OCI-M1 (cell line): Measurements from ENCODE around the gene TMCC3.
A peak's percentile ranks its signal among the peaks of the same experiment; 100 is the strongest.
"Not testable (repeated sequence)": the region's sequence is repeated elsewhere in the genome, so short reads cannot be mapped to it uniquely, and the experiment has no call there.

ENCODE experiments used
- DNase-seq: peaks from one replicate; lab custom pipeline; 2025; lab: John Stamatoyannopoulos, UW

TMCC3 gene

DNA sequence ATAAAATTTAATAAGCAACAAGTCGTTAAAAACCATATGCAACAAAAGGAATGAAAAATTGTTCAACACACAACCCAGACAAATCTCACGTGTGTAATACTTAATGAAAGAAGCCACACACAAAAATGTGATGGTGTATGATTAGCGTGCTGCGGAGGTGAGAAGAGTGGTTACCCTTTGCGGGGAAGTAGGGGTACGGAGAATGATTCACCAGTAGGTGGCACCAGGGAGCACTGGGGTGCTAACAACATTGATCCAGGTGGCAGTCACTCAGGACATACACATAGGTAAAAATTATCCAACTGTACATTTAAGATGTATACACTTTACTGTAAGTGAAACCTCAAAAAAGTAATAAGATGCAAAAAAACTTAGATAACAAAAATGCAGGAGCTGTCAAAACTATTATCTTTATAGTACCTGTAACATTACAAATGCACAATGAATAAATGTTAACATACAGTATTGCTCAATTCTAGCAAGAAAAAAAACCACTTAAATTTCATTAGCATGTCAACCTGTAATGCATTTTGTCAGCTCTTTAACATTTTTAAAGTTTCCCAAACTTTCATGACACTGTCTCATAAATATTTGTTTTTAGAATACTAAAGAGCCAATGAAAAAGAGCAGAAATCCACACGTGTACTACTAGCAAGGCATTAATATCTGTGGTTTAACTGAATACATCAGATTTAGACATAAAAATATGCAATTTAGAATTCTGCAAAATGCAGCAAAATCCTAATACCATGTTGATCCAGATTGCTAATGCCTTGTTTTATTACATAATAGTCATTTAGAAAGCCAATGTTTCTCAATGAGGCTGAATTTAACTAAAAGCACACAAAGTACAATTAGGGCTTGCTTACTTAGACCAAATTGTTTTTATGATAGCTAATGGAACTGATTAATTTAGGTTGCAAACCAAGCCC lies 46.7 kb downstream of the TMCC3 start:
- peak; percentile 48 for DNase-seq

GRCh38 chr12:94602024-94602423 lies 48.3 kb downstream of the TMCC3 start:
- DNase-seq, result no peak

GRCh38 chr12:94601307-94601706 lies 49.0 kb downstream of the TMCC3 start:
- DNase-seq, result not testable (repeated sequence)

DNA sequence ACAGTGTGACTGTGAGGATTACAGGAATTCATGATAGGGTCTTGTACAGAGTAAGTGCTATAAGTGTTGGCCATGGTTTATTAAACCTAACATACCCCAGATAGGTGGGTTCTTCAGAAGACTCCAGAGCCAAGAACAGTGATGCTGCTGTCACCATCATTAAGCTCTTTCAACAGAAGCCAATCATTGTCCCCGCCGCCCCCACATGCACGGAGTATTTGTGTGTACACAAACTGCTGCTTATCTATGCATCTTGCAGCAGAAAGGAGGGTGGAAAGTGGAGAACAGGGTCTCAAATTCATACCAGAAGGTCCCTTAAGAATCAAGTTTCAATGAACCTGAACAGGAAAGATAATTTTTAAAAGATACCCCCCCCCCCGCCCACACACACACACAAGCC lies 51.2 kb downstream of the TMCC3 start:
- no peak for DNase-seq

DNA sequence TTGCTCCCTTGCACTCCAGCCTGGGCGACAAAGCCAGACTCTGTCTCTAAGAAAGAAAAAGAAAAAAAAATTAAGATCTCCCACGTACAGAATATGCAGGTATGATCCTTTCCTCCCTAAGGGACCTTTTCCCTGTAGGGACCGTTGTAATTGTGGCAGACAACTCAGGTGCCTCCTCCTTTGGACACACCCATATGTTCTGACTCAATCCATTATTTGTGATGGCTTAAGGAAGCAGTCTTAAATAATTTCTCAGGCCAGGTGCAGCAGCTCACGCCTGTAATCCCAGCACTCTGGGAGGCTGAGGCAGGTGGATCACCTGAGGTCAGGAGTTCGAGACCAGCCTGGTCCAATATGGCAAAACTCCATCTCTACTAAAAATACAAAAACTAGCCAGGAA lies 53.1 kb downstream of the TMCC3 start:
- no peak for DNase-seq

DNA sequence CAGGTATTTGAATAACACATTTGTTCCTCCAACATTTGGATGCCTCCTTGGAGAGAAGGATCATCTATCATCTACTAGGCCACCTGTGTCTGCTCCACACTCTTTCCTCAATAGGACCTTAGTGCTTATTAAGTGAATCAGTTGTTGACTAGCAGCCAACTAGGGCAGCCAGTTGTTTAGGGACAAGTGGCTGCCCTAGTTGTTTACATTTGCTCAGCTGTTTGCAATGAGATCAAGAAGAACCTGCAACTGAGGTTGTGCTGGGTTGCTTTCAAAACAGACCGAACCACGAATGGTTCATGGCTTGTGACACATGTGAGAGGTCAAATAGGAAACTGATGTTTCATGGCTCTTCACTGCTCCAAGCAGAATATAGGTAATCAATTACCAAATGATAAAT lies 53.8 kb downstream of the TMCC3 start:
- DNase-seq, result no peak

GRCh38 chr12:94595152-94595551 lies 55.2 kb downstream of the TMCC3 start:
- no peak for DNase-seq

GRCh38 chr12:94594443-94594825 lies 55.9 kb downstream of the TMCC3 start:
- DNase-seq, result no peak

DNA sequence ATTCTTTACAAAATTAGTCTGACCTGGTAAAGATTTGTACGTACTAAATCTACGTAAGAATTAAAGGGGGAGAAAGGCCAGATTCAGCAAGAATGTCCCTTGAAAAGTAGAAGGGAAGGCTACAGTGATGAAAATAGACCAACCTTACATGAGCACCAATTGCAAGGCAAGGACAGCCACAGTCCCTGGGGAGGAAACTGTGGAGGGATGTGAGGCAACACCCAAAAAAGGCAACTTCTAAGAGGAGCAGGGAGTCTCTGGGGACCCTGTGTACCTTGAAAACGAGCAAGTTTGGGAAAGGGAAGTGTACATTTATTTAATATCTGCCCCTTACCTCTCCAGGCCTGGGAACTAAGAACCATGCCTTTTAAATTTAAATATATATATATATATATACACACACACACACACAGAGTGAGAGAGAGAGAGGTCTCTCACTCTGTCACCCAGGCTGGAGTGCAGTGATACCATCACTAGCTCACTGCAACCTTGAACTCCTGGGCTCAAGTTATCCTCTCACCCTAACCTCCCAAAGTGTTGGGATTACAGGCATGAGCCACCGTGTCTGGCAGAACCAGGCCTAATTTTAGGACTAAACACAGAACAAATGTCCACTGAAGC lies 56.4 kb downstream of the TMCC3 start:
- no peak for DNase-seq

DNA sequence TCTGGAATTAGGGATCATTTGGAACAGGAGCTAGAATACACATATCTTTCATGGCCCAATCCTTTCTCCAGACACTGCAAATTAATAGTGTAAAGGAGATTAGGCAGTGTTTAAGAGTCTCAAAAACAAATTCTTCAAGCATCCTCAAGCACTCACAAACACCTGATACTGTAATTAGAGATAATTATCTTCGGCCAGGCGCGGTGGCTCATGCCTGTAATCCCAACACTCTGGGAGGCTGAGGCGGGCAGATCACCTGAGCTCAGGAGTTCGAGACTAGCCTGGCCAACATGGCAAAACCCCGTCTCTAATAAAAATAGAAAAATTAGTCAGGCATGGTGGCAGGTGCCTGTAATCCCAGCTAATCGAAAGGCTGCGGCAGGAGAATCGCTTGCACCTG lies 57.6 kb downstream of the TMCC3 start:
- not testable (repeated sequence) for DNase-seq

GRCh38 chr12:94592080-94592479 lies 58.3 kb downstream of the TMCC3 start:
- no peak for DNase-seq

GRCh38 chr12:94590428-94590827 lies 59.9 kb downstream of the TMCC3 start:
- no peak for DNase-seq

DNA sequence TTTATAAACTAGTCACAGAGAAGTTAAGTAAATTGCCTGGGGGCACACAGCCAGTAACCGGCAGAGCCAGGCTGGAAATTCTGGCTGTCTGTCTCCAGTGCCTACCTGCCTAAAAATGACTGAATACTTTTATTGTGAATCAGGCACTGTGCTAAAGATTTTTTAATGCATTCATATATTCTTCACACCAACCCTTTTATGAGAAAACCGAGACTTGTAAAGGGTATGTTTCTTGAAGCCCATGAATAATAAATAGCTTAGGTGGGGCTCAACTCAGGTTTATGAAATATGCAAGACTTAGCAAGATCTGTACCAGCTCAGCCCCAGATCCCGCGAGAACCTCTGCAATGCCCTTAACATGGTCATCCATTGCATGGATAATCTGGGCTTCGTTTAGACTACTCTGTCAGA lies 60.8 kb downstream of the TMCC3 start:
- no peak for DNase-seq

- DNase-seq, result no peak
Observed at GRCh38 chr12:94588346-94588745, 62.0 kb downstream of the TMCC3 start.

DNA sequence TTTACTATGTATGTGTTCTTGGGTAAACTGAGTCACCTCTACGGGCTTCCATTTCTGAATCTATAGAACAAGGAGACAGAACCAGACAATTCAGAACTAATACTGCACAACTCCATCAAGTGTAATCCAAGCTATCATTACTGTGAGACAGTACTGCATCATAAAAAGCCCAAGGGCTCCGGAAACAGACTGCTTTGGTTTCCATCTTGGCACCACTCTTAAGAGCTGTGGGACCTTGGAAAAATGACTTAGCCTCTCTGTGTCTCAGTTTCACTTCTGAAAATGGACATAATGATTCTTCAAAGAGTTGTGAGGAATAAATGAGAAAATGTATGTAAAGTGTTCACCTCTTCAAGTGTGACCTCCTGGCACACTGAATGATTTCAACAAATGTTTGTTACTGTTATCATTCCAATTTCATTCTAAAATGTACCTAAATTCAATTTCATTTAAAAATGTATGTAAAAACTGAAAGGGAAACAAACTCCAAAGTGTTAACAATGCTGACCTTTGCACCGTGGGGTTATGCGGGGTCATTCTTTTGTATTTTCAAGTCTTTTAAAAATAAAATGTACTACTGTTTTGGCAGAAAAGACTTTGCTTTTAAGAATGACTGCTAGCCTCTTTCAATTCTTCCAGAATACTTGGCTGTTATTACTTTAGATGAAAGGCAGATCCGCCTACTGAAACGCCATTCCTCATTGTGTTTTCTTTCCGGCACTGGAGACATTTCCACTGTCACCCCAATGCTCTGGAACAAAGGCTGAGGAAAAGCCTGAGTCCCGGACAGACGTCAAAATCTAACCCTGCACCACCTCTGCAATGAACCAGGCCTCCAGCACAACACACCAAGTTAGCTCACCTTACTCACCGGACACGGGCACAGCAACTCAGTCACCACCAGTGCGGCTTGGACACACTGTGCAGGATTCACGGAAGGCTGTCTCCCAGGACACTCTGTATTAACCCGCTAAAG lies 62.8 kb downstream of the TMCC3 start:
- DNase-seq, result no peak

GRCh38 chr12:94586589-94587259 lies 63.6 kb downstream of the TMCC3 start:
- DNase-seq, result no peak

DNA sequence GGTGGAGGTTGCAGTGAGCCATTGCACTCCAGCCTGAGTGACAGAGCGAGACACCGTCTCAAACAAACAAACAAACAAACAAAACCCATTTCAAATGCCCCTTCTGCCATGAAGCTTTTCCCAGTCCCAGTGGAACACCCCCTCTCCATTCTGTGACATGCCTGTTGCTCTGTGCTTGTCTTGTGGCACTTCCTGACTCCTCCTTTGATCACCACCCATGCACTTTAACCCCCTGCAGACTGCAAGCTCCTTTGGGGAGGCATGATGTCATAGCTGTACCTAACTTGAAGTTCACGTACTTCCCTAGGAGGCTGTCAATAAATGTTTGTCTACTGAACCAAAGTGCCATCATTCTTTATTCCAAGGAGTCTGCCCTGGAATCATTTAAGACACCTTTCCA lies 64.7 kb downstream of the TMCC3 start:
- no peak for DNase-seq

DNA sequence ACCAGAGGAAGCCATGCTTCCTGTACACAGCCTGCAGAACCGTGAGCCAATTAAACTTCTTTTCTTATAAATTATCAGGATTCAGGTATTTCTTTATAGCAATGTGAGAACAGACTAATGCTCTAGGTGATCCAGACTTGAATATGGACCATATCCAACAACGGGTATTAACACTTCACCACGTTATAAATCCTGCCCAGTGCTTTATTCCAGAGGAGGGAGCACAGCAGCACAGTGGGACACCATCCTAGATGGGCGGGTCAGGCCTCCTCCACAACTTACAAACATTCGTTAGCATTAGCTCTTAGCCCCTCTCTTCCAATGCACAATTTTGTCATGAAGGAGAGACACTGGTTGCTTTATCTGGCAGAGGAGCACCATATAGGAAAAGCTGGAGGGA lies 66.0 kb downstream of the TMCC3 start:
- DNase-seq, result no peak

- DNase-seq, result no peak
Observed at GRCh38 chr12:94582591-94582990, 67.8 kb downstream of the TMCC3 start.

GRCh38 chr12:94575645-94576403 lies 74.5 kb downstream of the TMCC3 start:
- no peak for DNase-seq

DNA sequence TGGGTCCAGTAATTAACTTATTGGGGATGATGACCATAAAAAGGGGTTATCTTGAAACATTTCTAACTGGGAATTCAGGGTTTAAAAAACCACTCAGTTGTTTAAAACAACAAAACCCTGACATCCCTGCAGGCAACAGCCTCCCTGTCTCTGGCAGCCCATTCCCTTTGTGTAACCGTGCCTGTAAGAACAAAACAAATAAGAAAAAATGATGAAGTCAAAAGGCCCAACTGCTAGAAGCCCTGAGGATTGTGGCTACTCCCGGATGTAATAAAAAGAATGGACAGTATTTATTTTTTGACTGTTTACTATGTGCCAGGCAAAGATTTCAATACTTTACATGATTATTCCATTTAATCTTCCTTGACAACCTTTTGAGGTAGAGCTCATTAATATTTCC lies 75.3 kb downstream of the TMCC3 start:
- no peak for DNase-seq
